Type B pancreatic cell (in vitro differentiated cells): ENCODE results near the gene GALNT13. TPM values are rescaled to one million over a fixed set of nuclear protein-coding genes. Genes with fewer than 3 reads are reported as not detected.

ENCODE experiments used
- DNase-seq: peaks from one replicate; pipeline ENCODE4 v3.0.0; 2021; ENCODE audit warnings: mixed read lengths; ENCODE audit not compliant: unreplicated experiment; ENCODE audit errors: extremely low spot score
- H3K27ac Mint-ChIP-seq: 2 replicates; pipeline ENCODE4 v1.8.0; 2021; ENCODE audit warnings: mild to moderate bottlenecking, mixed read lengths
- H3K27me3 Mint-ChIP-seq: 2 replicates; pipeline ENCODE4 v1.8.0; 2021; ENCODE audit warnings: mixed read lengths
- H3K36me3 Mint-ChIP-seq: 2 replicates; pipeline ENCODE4 v1.8.0; 2021; ENCODE audit warnings: mixed read lengths
- H3K4me1 Mint-ChIP-seq: one replicate; pipeline ENCODE4 v1.8.0; 2021; ENCODE audit warnings: mixed read lengths; ENCODE audit not compliant: unreplicated experiment
- H3K4me3 Mint-ChIP-seq: 2 replicates; pipeline ENCODE4 v1.8.0; 2021; ENCODE audit warnings: mild to moderate bottlenecking, mixed read lengths
- H3K9me3 Mint-ChIP-seq: 2 replicates; pipeline ENCODE4 v1.8.0; 2021; ENCODE audit warnings: mixed read lengths
- CTCF ChIP-seq: fragments of 200-600 bp; sonication (generic); conservative IDR thresholded peaks from 2 replicates; pipeline ENCODE4 v1.5.0; 2021; ENCODE audit warnings: antibody characterized with exemption, mild to moderate bottlenecking
- total RNA-seq: library from RNA; stranded (reverse); gene quantifications from 2 replicates; pipeline ENCODE4 v1.2.1, GENCODE V29; 2021; ENCODE audit warnings: low replicate concordance

GALNT13 gene
- total RNA-seq, 1 donor from 2014 or later: 5.9 TPM

- Mint-ChIP-seq H3K4me3 (no peak overlapping the region), H3K36me3 (no peaks in the 10 kb centered on the region), H3K27me3 (no peaks in the 10 kb centered on the region), H3K4me1 (no peaks in the 10 kb centered on the region), H3K27ac (no peak overlapping the region), H3K9me3 (no peaks in the 10 kb centered on the region)
- no peak for DNase-seq
- no peak for TF ChIP-seq CTCF
Measured at GRCh38 chr2:154142480-154142879, 270.8 kb downstream of the GALNT13 start.

GRCh38 chr2:154143105-154143504 lies 271.4 kb downstream of the GALNT13 start:
- Mint-ChIP-seq H3K4me3 (no peak overlapping the region), H3K9me3 (no peaks in the 10 kb centered on the region), H3K36me3 (no peaks in the 10 kb centered on the region), H3K4me1 (no peaks in the 10 kb centered on the region), H3K27me3 (no peaks in the 10 kb centered on the region), H3K27ac (no peak overlapping the region)
- TF ChIP-seq CTCF: no peak
- DNase-seq: no peak

GRCh38 chr2:154158101-154158500 lies 286.4 kb downstream of the GALNT13 start:
- H3K27me3 Mint-ChIP-seq: no peaks in the 10 kb centered on the region
- no peaks in the 10 kb centered on the region for H3K4me1 Mint-ChIP-seq
- DNase-seq: no peak
- TF ChIP-seq CTCF: no peak
- H3K27ac Mint-ChIP-seq: no peak overlapping the region
- no peaks in the 10 kb centered on the region for H3K9me3 Mint-ChIP-seq
- no peaks in the 10 kb centered on the region for H3K36me3 Mint-ChIP-seq
- no peak overlapping the region for H3K4me3 Mint-ChIP-seq

- no peak for DNase-seq
- H3K27ac Mint-ChIP-seq: no peak overlapping the region
- no peaks in the 10 kb centered on the region for H3K4me1 Mint-ChIP-seq
- H3K9me3 Mint-ChIP-seq: no peaks in the 10 kb centered on the region
- no peak for TF ChIP-seq CTCF
- H3K36me3 Mint-ChIP-seq: no peaks in the 10 kb centered on the region
- no peak overlapping the region for H3K4me3 Mint-ChIP-seq
- H3K27me3 Mint-ChIP-seq: no peaks in the 10 kb centered on the region
Measured at GRCh38 chr2:154161286-154161685, 289.6 kb downstream of the GALNT13 start.

- Mint-ChIP-seq H3K27ac (no peak overlapping the region), H3K4me1 (no peaks in the 10 kb centered on the region), H3K9me3 (no peaks in the 10 kb centered on the region), H3K36me3 (no peaks in the 10 kb centered on the region), H3K27me3 (no peaks in the 10 kb centered on the region), H3K4me3 (no peak overlapping the region)
- DNase-seq: no peak
- TF ChIP-seq CTCF: no peak
Measured at GRCh38 chr2:154170400-154170799, 298.7 kb downstream of the GALNT13 start.

- H3K27me3 Mint-ChIP-seq: no peaks in the 10 kb centered on the region
- no peak for DNase-seq
- no peak overlapping the region for H3K4me3 Mint-ChIP-seq
- no peak for TF ChIP-seq CTCF
- no peaks in the 10 kb centered on the region for H3K4me1 Mint-ChIP-seq
- no peak overlapping the region for H3K27ac Mint-ChIP-seq
- no peaks in the 10 kb centered on the region for H3K36me3 Mint-ChIP-seq
- no peaks in the 10 kb centered on the region for H3K9me3 Mint-ChIP-seq
Measured at GRCh38 chr2:154173164-154173563, 301.4 kb downstream of the GALNT13 start.
